ENCODE data around the gene IFIH1.

DNA sequence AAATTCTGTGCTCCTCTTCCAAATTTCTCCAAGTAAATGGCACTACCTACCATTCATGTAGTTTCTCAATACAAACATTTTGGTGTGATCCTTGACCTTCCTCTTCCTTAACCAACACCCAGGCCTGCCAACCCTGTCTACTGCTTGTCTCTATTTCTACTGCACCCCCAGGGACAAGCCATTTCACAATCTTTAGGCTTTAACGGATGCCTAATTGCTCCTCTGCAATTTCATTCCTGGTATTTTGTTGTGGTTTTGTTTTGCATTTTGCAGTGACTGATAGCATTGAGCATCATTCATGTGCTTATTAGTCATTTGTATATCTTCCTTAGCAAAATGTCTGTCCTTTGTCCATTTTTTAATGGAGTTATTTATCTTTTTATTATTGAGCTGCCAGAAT lies 85.3 kb downstream of the IFIH1 start:
- TF ChIP-seq CTCF (conservative IDR thresholded peaks at IDR 0.05; ENCODE audit: low read depth, low read length) (no peak), EZH2 (IDR thresholded peaks at IDR 0.05; ENCODE audit: borderline replicate concordance, low read depth, low read length, poor library complexity, severe bottlenecking) (no peak)

Measured in A673 (cell line).